HepG2 (cell line): Measurements from ENCODE around the gene AJM1. TPM values are rescaled to one million over a fixed set of nuclear protein-coding genes. Genes with fewer than 3 reads are reported as not detected.

Experiments used
- KDM1A ChIP-seq: IDR thresholded peaks from 2 replicates; pipeline ENCODE4 v1.6.1; 2016; ENCODE audit warnings: missing compliant biosample characterization
- SPEN ChIP-seq: sonication (generic); formaldehyde crosslinking; IDR thresholded peaks from 2 replicates; pipeline ENCODE4 v1.5.1; 2020; ENCODE audit warnings: low read depth, mild to moderate bottlenecking, missing genetic modification reagents
- THAP11 ChIP-seq: IDR thresholded peaks from 2 replicates; pipeline ENCODE4 v1.6.1; 2016; ENCODE audit warnings: missing biosample characterization, missing genetic modification reagents
- ZBTB38 ChIP-seq: sonication (generic); formaldehyde crosslinking; IDR thresholded peaks from 2 replicates; pipeline ENCODE4 v1.5.1; 2020; ENCODE audit warnings: mild to moderate bottlenecking, missing genetic modification reagents
- ZKSCAN1 ChIP-seq: fragments of 150-350 bp; IDR thresholded peaks from 2 replicates; pipeline ENCODE4 v1.6.1; 2014; ENCODE audit warnings: low read length
- ZNF407 ChIP-seq: sonication (generic); formaldehyde crosslinking; IDR thresholded peaks from one replicate; pipeline ENCODE4 v1.5.1; 2020; ENCODE audit warnings: mild to moderate bottlenecking, missing genetic modification reagents; ENCODE audit errors: not compliant biosample characterization
- ZNF430 ChIP-seq: sonication (generic); formaldehyde crosslinking; IDR thresholded peaks from 2 replicates; pipeline ENCODE4 v1.9.0; 2021; ENCODE audit warnings: mild to moderate bottlenecking, missing genetic modification reagents
- ZNF749 ChIP-seq: sonication (generic); formaldehyde crosslinking; IDR thresholded peaks from 2 replicates; pipeline ENCODE4 v1.8.0; 2022; ENCODE audit warnings: mild to moderate bottlenecking, missing genetic modification reagents, moderate library complexity, borderline replicate concordance
- polyA plus RNA-seq, 8 experiments: library from polyadenylated mRNA; depleted of rRNA in 3 of 8; stranded (reverse) in 7 of 8; unstranded in 1 of 8; fragments of >200 nt; fragmentation: Illumina TruSeq in 4 of 8; extraction: Trizol in 4 of 8; gene quantifications; 2 replicates each; pipeline versions ENCODE4 v1.2.1 to v1.2.3, GENCODE V29; 2011 to 2016; ENCODE audit warnings: low read depth in 4 of 8, missing spikeins in 1 of 8, mixed read lengths in 1 of 8; ENCODE audit not compliant: insufficient read depth in 1 of 8
- total RNA-seq, 5 experiments: library from RNA; depleted of rRNA; stranded (reverse); fragments of >200 nt; fragmentation: Illumina TruSeq; extraction: Trizol; gene quantifications; 2 replicates each; pipeline ENCODE4 v1.2.3, GENCODE V29; 2016; ENCODE audit warnings: low read depth in 1 of 5
- TF ChIP-seq, protein P1 (sequence below): IDR thresholded peaks from 2 replicates; pipeline ENCODE4 v1.6.1; 2016; ENCODE audit warnings: low read depth

AJM1 gene
- total and polyA plus RNA-seq, 2 of the 13 experiments (the other 11 are each of a cell fraction or from before 2014, with no cell fraction given) = 1.1 to 1.2 TPM

GRCh38 chr9:136806067-136806466, 36.2 kb upstream of the AJM1 start (continued):
- TF ChIP-seq ZNF407 (CRISPR knock-in tag) (no peak), ZNF749 (CRISPR knock-in tag) (no peak), ZNF430 (CRISPR knock-in tag) (no peak), SPEN (0 out of 2 replicates have a peak, but pooled peaks have one; percentile 5), KDM1A (CRISPR knock-in tag) (no peak), THAP11 (CRISPR knock-in tag) (no peak), ZKSCAN1 (no peak), ZBTB38 (CRISPR knock-in tag) (peak; percentile 60; the same call in 1 of the 2 replicates)
- TF ChIP-seq, protein P1, sequence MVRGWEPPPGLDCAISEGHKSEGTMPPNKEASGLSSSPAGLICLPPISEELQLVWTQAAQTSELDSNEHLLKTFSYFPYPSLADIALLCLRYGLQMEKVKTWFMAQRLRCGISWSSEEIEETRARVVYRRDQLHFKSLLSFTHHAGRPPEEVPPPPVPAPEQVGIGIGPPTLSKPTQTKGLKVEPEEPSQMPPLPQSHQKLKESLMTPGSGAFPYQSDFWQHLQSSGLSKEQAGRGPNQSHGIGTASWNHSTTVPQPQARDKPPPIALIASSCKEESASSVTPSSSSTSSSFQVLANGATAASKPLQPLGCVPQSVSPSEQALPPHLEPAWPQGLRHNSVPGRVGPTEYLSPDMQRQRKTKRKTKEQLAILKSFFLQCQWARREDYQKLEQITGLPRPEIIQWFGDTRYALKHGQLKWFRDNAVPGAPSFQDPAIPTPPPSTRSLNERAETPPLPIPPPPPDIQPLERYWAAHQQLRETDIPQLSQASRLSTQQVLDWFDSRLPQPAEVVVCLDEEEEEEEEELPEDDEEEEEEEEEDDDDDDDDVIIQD = no peak
